Transverse colon (tissue), 4 donors: ENCODE results near the gene PARN. TPM values are rescaled to one million over a fixed set of nuclear protein-coding genes. Genes with fewer than 3 reads are reported as not detected.

Experiments used
- DNase-seq: peaks from one replicate; pipeline ENCODE4 v3.0.0-alpha.2; 2019
- H3K27ac ChIP-seq, 4 donors: fragments of 200-600 bp; sonication (generic); 2 replicates each; pipeline ENCODE4 v1.5.1; 2016 to 2018; ENCODE audit warnings: inconsistent platforms in 4 of 4
- H3K27me3 ChIP-seq: fragments of 200-600 bp; sonication (generic); 2 replicates; pipeline ENCODE4 v1.5.1; 2017; ENCODE audit warnings: inconsistent platforms
- H3K36me3 ChIP-seq, 4 donors: fragments of 200-600 bp; sonication (generic); 2 replicates each; pipeline ENCODE4 v1.5.1; 2017 to 2019; ENCODE audit warnings: inconsistent platforms in 4 of 4
- H3K4me1 ChIP-seq, 4 donors: fragments of 200-600 bp; sonication (generic); 2 replicates each; pipeline ENCODE4 v1.5.1; 2017 to 2020; ENCODE audit warnings: inconsistent platforms in 4 of 4
- H3K4me3 ChIP-seq, 4 donors: fragments of 200-600 bp; sonication (generic); 1 replicate in 1 of 4; 2 replicates in 3 of 4; pipeline versions ENCODE4 v1.5.1 to v1.6.1; 2017 to 2019; ENCODE audit warnings: inconsistent platforms in 4 of 4
- H3K9me3 ChIP-seq, 2 donors: fragments of 200-600 bp; sonication (generic); 2 replicates each; pipeline ENCODE4 v1.5.1; 2017 to 2019; ENCODE audit warnings: inconsistent platforms in 2 of 2
- CTCF ChIP-seq, 5 experiments: fragments of 200-600 bp in 3 of 5; fragments of 450-650 bp in 2 of 5; sonication (generic) in 3 of 5; IDR thresholded peaks; 1 replicate in 2 of 5; 2 replicates in 3 of 5; pipeline ENCODE4 v1.5.1; 2016 to 2017; ENCODE audit warnings: antibody characterized with exemption in 5 of 5, inconsistent platforms in 3 of 5, mild to moderate bottlenecking in 2 of 5, moderate library complexity in 1 of 5
- EP300 ChIP-seq: sonication (generic); formaldehyde crosslinking; IDR thresholded peaks from one replicate; pipeline ENCODE4 v1.6.1; 2017; ENCODE audit warnings: antibody characterized with exemption, low read depth
- POLR2A ChIP-seq: fragments of 450-650 bp; IDR thresholded peaks from one replicate; pipeline ENCODE4 v1.6.1; 2016; ENCODE audit warnings: antibody characterized with exemption, mild to moderate bottlenecking, moderate library complexity
- POLR2AphosphoS5 ChIP-seq, 3 donors: sonication (generic); formaldehyde crosslinking; IDR thresholded peaks; one replicate each; pipeline ENCODE4 v1.6.1; 2016; ENCODE audit warnings: antibody characterized with exemption in 3 of 3
- WGBS, 2 donors: methylation state at CpG; one replicate each; pipeline ENCODE4 v1.1.5; 2018; ENCODE audit warnings: low coverage in 1 of 2; 5-methylcytosine and 5-hydroxymethylcytosine counted together
- in situ Hi-C, 4 donors: fragments of 200-750 bp; cut with MboI; loops; one replicate each; pipeline versions ENCODE4 v1.15.0 to v1.15.1; 2017; ENCODE audit warnings: low sequenced_read_pairs in 3 of 4, low pct_ligation_motif_present in 1 of 4, low pct_unique_long_range_greater_than_20kb in 1 of 4
- intact Hi-C: fragments of 100-400 bp; cut with DNase I; formaldehyde crosslinking; loops from one replicate; pipeline ENCODE4 v1.15.1; 2023; ENCODE audit warnings: low total_unique reads
- total RNA-seq, 4 donors: library from RNA; depleted of rRNA; stranded (reverse); fragments of >200 nt; gene quantifications; one replicate each; pipeline ENCODE4 v1.1.0, GENCODE V29; 2016

The PARN gene
- total RNA-seq, 4 donors from 2014 or later = 26.9 to 57.3 (median 34.1) TPM

- in situ Hi-C loops = no loop called here
- peaks cover 0 to 71% (median 32%) of the 10 kb centered on the region in 4 donors for H3K36me3 ChIP-seq
- intact Hi-C loops = no loop called here
Observed at GRCh38 chr16:14608111-14608566, 21.9 kb downstream of the PARN start.

DNA sequence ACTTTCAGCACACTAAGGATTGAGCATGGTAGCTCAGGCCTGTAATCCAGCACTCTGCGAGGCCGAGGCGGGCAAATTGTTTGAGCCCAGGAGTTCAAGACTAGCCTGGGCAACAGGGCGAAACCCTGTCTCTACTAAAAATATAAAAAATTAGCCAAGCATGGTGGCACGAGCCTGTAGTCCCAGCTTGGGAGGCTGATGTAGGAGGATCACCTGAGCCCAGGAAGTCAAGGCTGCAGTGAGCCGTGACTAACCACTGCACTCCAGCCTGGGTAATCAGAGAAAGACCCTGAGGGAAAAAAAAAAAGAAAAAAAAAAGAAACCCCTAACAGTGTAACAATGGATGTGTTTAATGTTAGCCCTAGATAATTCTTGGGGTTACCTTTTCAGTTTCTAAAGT, 24.0 kb downstream of the PARN start:
- Histone ChIP-seq H3K9me3 (no peaks in the 10 kb centered on the region), H3K4me3 (no peak overlapping the region), H3K27me3 (no peaks in the 10 kb centered on the region), H3K27ac (no peak overlapping the region), H3K4me1 (no peaks in the 10 kb centered on the region), H3K36me3 (peaks cover 0 to 70% (median 32%) of the 10 kb centered on the region in 4 donors)
- in situ Hi-C loops = no loop called here
- WGBS, 2 donors = 86% methylated on average over 6 of the region's 6 CpGs; no CpG with 5 or more reads in 1 of the 2 donors
- TF ChIP-seq CTCF (IDR thresholded peaks at IDR 0.05) (no peak), EP300 (no peak), POLR2AphosphoS5 (IDR thresholded peaks at IDR 0.05) (no peak), POLR2A (no peak)
- intact Hi-C loops = no loop called here
- DNase-seq = no peak

More at GRCh38 chr16:14608111-14608566, 21.9 kb downstream of the PARN start:
- Histone ChIP-seq H3K4me1 (no peaks in the 10 kb centered on the region), H3K27me3 (no peaks in the 10 kb centered on the region), H3K9me3 (no peaks in the 10 kb centered on the region), H3K4me3 (no peak overlapping the region), H3K27ac (no peak overlapping the region)
- 80 to 85% methylated on average over 3 to 4 of the region's 4 CpGs for WGBS, 2 donors
- no peak for TF ChIP-seq POLR2AphosphoS5 (IDR thresholded peaks at IDR 0.05)
- TF ChIP-seq CTCF (IDR thresholded peaks at IDR 0.05) = no peak
- no peak for TF ChIP-seq POLR2A
- no peak for TF ChIP-seq EP300
- DNase-seq = no peak

DNA sequence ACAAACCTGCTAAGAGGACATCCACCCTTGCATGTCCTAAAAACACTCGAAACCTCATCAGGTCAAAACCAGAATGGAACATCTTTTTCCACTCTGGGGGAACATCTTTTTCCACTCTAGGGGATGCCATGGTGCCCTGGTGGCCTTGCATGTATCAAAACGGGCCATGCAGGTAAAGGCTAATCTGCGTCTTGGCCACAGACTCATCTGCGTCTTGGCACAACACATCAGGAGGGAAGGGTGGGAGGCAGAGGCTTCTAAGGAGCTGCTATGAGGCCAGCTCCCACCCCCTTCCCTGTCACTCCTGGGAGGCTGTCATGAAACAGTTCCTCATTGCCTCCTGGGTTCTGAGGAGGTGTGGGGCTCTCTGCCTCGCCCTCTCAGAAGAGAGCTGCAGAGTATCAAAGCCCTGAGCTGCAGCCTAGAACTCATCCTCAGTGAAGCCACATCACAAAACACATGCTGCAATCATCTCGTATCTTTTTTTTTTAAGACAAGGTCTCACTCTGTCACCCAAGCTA, 27.6 kb downstream of the PARN start:
- Histone ChIP-seq H3K4me3 (no peak overlapping the region), H3K27me3 (no peaks in the 10 kb centered on the region), H3K27ac (no peak overlapping the region), H3K9me3 (no peaks in the 10 kb centered on the region), H3K4me1 (no peaks in the 10 kb centered on the region), H3K36me3 (peaks cover 0 to 60% (median 24%) of the 10 kb centered on the region in 4 donors)
- WGBS, 2 donors = 90% methylated on average over 6 of the region's 6 CpGs; no CpG with 5 or more reads in 1 of the 2 donors
- TF ChIP-seq CTCF (IDR thresholded peaks at IDR 0.05) = no peak
- TF ChIP-seq POLR2A = no peak
- no peak for TF ChIP-seq EP300
- TF ChIP-seq POLR2AphosphoS5 (IDR thresholded peaks at IDR 0.05) = no peak
- intact Hi-C loops (no loop called here), in situ Hi-C loops (no loop called here)
- DNase-seq = no peak

DNA sequence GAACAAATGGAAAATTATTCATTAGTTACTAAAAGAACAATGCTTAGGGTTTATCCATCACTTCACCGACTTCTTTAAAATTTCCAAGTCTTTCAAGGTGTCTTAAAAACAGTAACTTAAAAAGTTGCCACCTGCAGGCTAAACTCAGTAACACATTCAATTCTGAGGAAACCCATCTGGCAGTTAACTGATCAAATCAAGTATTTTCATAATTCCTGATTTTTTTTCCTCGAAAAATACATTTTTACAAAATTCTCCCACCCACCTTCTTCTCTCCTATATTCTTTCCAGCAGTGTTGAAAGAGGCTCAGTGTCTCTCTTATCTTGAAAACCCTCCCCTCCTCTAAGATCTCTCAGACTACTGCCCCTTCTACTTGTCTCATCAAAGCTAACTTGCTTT, 29.9 kb downstream of the PARN start:
- intact Hi-C loops (no loop called here), in situ Hi-C loops (no loop called here)
- Histone ChIP-seq H3K27ac (no peak overlapping the region), H3K36me3 (peaks cover 0 to 41% (median 15%) of the 10 kb centered on the region in 4 donors), H3K27me3 (no peaks in the 10 kb centered on the region), H3K4me1 (no peaks in the 10 kb centered on the region), H3K9me3 (no peaks in the 10 kb centered on the region), H3K4me3 (no peak overlapping the region)
- DNase-seq = no peak
- TF ChIP-seq POLR2AphosphoS5 (IDR thresholded peaks at IDR 0.05) (no peak), CTCF (IDR thresholded peaks at IDR 0.05) (peak; percentile 44 to 52 (median 49))
- 43 to 48% methylated on average over 2 of the region's 2 CpGs for WGBS, 2 donors
